ENCODE data around the gene WNT3.

The WNT3 gene

DNA sequence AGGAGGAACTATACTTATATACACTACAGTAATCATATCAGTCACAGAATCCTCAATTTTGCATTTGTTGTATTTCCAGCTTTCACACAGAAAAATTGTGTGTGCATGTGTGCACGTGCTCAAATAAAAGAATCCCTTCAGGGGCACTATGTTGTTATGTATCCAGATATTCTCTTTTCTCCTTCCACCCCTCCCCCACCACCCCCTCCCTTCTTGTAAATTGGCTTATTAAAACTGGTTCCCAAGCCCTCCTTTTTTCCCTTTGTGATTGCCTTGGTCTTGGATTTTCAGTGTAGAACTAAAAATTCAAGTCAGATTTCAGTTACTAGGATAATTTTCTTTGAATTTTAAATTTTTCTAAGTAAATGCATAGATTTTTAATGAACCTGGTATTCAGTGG, 86.3 kb downstream of the WNT3 start:
- DNase-seq (ENCODE audit: low read depth) = no peak

DNA sequence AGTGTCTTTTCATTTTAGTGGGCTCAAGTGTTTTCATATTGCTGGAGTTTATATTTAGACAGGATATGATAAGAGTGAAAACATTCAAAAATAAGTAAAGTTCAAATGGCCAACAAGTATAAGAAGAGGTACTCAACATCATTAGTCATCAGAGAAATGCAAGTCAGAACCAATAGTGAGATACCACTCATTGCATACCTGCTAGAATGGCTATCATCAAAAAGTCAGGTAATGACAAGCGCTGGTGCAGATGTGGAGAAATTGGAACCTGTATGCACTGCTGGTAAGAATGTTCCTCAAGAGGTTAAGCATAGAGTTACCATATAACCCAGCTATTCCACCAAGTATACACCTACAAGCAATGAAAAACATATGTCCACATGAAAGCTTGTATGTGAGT, 87.8 kb downstream of the WNT3 start:
- DNase-seq (ENCODE audit: low read depth) = no peak

GRCh38 chr17:46730026-46730425, 88.5 kb downstream of the WNT3 start:
- DNase-seq (ENCODE audit: low read depth) = no peak

- no peak for DNase-seq (ENCODE audit: low read depth)
These were observed 90.7 kb downstream of the WNT3 start for GRCh38 chr17:46727572-46728348.

DNA sequence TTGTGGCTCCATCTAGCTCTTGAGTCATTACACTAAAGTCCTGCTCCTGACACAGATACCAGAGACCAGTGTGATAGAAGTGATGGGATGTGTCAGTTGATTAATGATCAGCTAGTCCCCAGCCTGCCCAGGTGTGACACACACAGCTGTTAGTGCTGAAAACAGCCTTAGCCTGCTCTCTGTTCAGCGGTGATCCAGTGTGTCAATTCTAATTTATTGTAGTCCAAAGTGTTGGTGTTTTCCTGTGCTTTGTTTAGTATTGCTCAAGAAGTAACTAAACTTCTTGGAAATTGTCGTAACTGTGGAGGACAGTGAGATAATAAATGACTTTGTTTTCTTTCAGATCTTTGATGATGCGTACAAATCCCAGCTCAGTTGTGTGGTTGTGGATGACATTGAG, 92.3 kb downstream of the WNT3 start:
- DNase-seq (ENCODE audit: low read depth) = no peak

DNA sequence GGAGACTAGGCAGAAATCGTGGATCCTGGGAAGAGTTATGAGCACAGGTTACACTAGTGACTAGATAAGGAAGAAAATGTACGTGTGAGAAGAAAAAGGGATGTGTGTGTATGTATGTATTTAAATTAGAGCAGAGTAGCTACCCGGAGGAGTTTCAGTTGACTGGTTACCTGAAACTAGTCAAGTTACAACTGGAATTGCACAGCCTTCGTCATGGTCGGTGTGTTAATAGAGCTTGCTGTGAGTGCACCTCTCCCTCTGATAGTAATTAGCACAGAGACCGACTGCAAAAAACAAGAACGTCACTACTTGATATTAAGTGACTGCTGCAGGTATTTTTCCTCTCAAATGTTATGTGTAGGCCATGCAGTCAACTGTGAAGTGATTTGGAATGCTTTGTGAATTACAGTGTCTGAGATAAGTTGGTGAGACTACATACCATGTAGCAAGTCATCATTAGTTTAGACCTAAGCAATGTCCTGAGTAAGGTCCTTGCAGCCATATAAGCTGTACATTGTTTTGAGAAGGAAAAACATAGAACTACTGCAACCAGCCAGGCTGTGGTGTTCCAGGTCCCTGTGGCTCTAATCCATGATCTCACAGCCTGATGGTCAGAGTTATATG, 95.7 kb downstream of the WNT3 start:
- no peak for DNase-seq (ENCODE audit: low read depth)

GRCh38 chr17:46720408-46720807, 98.1 kb downstream of the WNT3 start:
- no peak for DNase-seq (ENCODE audit: low read depth)

GRCh38 chr17:46719891-46720290, 98.6 kb downstream of the WNT3 start:
- no peak for DNase-seq (ENCODE audit: low read depth)

GRCh38 chr17:46717999-46718398, 100.5 kb downstream of the WNT3 start:
- DNase-seq (ENCODE audit: low read depth) = no peak
